ENCODE results near the gene ITPR2.

The ITPR2 gene

DNA sequence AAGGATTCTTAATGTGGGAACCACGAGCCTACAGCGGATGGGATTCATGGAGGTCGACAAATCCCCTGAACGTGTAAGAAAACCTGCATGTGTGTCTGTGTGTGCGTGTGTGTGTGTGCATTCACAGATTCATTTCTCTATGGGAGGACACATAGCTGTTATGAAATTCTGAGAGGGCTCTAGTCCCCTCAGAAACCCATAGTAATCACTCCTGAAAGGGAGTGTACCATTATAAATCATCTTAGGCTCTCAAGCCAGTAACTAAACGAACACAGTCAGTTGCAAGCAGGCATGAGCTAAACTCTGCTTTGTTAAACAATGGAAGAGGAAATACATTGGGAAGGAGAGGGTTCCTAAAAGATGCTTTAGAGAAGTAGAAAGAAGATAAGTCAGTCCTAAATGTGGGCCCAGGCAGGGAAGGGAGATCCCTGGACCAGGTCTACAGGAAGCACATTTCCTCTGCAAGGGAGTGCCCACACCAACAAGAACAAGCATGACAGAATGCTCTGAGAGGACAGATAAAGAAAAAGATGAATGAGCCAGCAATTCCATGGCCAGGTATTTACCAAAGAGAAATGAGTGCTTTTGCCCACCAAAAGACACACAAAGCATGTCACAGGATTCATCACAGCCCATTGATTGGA lies 91.3 kb downstream of the ITPR2 start:
- TF ChIP-seq, protein P1, sequence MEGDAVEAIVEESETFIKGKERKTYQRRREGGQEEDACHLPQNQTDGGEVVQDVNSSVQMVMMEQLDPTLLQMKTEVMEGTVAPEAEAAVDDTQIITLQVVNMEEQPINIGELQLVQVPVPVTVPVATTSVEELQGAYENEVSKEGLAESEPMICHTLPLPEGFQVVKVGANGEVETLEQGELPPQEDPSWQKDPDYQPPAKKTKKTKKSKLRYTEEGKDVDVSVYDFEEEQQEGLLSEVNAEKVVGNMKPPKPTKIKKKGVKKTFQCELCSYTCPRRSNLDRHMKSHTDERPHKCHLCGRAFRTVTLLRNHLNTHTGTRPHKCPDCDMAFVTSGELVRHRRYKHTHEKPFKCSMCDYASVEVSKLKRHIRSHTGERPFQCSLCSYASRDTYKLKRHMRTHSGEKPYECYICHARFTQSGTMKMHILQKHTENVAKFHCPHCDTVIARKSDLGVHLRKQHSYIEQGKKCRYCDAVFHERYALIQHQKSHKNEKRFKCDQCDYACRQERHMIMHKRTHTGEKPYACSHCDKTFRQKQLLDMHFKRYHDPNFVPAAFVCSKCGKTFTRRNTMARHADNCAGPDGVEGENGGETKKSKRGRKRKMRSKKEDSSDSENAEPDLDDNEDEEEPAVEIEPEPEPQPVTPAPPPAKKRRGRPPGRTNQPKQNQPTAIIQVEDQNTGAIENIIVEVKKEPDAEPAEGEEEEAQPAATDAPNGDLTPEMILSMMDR (IDR thresholded peaks at IDR 0.05): no peak
- H3K27me3 Mint-ChIP-seq (ENCODE audit: low read depth, poor library complexity): no peaks in the 10 kb centered on the region
- no peak overlapping the region for H3K4me3 Mint-ChIP-seq
- H3K27ac Mint-ChIP-seq: peak overlapping the region; percentile 67
- peaks cover 15% of the 10 kb centered on the region for H3K4me1 Mint-ChIP-seq
- DNase-seq: no peak
- H3K9me3 Mint-ChIP-seq: peaks cover 15% of the 10 kb centered on the region
- peaks cover 10% of the 10 kb centered on the region for H3K36me3 Mint-ChIP-seq (ENCODE audit: low read depth)

DNA sequence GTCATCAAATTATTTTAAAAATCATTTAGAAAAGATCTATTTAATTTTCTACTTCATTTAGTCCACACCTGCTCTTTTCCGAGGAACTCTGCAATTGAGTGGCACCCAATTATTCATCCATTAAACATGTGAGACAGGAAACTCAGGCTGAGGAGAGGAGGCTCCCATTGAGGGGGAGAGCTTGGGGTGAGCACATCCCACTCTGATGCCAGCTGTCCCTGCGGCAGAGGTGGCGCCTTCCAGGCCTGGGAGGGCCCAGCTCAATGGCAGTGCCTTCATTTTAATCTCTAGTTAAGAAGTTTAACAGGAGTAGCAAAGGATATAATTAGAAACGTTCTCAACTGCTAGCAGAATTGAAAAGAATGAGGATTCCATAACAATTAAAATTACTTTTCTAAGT lies 92.0 kb downstream of the ITPR2 start:
- peaks cover 15% of the 10 kb centered on the region for H3K9me3 Mint-ChIP-seq
- peaks cover 10% of the 10 kb centered on the region for H3K36me3 Mint-ChIP-seq (ENCODE audit: low read depth)
- no peaks in the 10 kb centered on the region for H3K27me3 Mint-ChIP-seq (ENCODE audit: low read depth, poor library complexity)
- H3K4me3 Mint-ChIP-seq: no peak overlapping the region
- peaks cover 15% of the 10 kb centered on the region for H3K4me1 Mint-ChIP-seq
- DNase-seq: no peak
- no peak overlapping the region for H3K27ac Mint-ChIP-seq
- TF ChIP-seq, protein P1 (IDR thresholded peaks at IDR 0.05): no peak

DNA sequence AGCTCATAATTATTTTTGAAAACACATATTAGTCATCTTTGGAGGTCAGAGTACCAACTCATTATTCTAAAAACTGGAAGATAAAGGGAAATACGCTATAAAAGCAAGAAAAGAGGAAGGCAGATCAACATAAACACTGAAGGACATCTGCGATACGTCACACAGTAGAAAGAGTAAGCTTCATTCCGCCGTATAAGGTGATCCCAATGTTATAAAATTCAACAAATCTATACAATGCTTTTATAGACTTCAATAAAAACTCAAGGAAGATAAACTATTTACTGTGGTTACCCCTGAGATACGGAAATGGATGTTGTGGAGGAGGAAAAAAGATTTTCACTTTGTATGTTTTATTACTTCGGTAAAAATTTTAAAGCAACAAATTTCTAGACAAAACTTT lies 92.6 kb downstream of the ITPR2 start:
- no peak for DNase-seq
- no peaks in the 10 kb centered on the region for H3K27me3 Mint-ChIP-seq (ENCODE audit: low read depth, poor library complexity)
- H3K4me3 Mint-ChIP-seq: no peak overlapping the region
- H3K36me3 Mint-ChIP-seq (ENCODE audit: low read depth): peaks cover 10% of the 10 kb centered on the region
- H3K27ac Mint-ChIP-seq: no peak overlapping the region
- TF ChIP-seq, protein P1 (IDR thresholded peaks at IDR 0.05): no peak
- H3K9me3 Mint-ChIP-seq: peaks cover 15% of the 10 kb centered on the region
- H3K4me1 Mint-ChIP-seq: peaks cover 15% of the 10 kb centered on the region

DNA sequence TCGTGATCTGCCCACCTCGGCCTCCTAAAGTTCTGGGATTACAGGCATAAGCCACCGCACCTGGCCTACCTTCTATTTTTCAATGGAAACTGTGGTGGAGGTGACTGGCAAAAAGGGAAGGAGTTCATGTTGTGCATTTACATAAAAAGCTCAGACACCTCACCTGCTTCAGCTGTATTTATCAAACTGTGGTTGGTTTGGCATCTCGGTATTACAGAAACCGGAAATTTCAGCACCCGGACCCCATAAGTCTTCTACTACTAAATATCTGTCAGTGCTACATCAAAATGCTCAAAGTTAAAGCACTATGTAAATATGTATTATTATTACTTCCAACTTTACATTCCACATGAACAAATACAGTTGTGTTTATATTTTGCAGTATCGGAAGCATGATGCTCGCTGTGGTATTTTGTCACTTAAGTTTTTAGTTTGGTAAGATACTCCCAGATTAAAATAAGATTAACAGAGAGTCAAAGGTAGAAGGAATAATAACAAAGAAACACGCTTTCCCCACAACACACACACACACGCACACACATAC lies 95.4 kb downstream of the ITPR2 start:
- no peak for DNase-seq
- Mint-ChIP-seq H3K36me3 (ENCODE audit: low read depth) (peaks cover 10% of the 10 kb centered on the region), H3K27ac (no peak overlapping the region), H3K4me3 (no peak overlapping the region), H3K27me3 (ENCODE audit: low read depth, poor library complexity) (no peaks in the 10 kb centered on the region), H3K4me1 (peaks cover 11% of the 10 kb centered on the region), H3K9me3 (peaks cover 15% of the 10 kb centered on the region)
- TF ChIP-seq, protein P1 (IDR thresholded peaks at IDR 0.05): no peak

DNA sequence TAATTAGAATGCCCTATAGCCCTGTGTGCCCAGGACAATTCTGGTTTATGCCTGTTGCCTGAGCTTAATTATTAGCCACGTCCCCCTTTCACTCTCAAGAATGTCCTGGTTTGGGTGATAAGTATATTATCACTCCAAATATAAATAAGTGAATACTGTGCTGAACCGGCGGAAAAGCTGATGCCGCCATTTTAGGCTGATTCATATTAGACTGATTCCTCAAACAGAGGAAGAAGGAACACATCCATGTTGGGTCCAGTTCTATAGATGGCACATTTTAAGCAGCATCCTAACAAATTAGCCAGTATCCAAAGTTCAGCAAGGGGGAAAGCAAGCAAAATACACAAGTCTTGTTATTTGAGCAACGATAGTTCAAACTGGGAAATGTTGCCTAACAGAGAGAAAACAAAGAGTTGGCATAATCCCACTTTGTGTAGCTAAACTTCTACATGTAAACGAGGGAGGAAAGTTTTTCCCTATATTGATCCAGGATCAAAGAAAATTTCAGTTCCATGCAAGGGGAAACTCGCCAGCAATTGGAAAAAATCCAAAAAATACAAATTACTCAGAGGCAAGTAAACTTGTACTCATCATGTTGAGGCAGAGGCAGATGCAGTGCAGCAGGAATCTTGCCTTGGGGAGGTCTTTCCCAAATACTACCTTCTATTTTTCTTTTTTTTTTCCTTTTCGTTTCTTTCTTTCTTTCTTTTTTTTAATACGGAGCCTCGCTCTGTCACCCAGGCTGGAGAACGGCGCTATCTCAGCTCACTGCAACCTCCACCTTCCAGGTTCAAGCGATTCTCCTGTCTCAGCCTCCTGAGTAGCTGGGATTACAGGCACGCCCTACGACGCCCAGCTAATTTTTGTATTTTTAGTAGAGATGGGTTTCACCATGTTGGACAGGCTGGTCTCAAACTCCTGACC lies 96.2 kb downstream of the ITPR2 start:
- Mint-ChIP-seq H3K4me3 (no peak overlapping the region), H3K9me3 (peaks cover 15% of the 10 kb centered on the region), H3K27me3 (ENCODE audit: low read depth, poor library complexity) (no peaks in the 10 kb centered on the region), H3K27ac (no peak overlapping the region), H3K36me3 (ENCODE audit: low read depth) (peaks cover 10% of the 10 kb centered on the region), H3K4me1 (peaks cover 7% of the 10 kb centered on the region)
- no peak for DNase-seq
- TF ChIP-seq, protein P1 (IDR thresholded peaks at IDR 0.05): no peak

Data from nephron progenitor cell (in vitro differentiated cells).